GM19324 (cell line): ENCODE measurements around the gene RNF215.

ENCODE experiments used
- ATAC-seq: cut with Tn5 transposase; IDR thresholded peaks from one replicate; pipeline ENCODE4 v1.9.1; 2021; ENCODE audit warnings: mild to moderate bottlenecking, moderate library complexity; ENCODE audit not compliant: unreplicated experiment, low FRiP score

RNF215 gene

DNA sequence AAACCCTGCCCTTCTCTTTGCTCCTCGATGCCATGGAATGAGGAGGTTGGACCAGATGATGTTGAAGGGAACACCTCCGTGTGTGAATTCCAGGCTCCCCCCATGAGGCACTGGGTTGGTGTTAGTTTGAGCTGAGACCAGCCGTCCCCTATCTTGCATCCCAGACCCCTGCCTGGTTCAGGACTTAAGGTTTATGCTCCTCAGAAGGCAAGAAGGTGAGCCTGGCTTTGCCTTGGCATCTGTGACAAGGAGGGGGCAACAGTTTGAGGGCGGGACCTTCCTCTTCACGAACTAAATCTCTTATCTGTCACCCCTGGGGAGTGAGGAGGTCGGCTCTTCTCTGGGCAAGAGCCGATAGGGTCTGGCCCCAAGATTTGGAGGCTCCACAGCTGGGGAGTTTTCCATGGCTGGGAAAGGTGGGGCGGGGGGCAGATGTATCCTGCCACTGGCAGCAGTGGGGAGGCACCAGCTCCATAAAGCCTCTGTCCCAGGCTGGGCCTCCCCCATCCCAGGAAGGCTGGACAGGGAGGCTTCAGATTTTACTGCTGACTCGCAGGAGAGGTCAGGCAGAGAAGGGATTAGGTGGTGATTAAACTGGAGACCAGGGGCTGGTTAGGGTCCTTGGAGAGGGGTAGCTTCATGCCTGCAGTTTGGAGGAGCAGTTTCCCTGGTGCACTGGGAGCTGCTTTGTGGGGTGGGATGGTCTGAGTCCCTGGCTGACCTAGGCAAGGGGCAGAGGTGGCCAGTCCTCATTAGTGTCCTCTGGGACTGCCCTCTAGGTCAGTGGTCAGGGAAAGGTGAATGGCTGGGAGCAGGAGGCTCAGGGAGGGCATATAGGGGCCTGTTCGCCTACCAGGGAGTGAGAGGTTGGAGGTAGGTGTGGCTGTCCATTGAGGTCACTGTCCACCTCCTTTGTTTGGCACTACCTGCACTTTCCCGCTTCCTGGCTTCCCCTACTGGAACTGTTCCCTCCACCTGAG lies 10.7 kb upstream of the RNF215 start:
- ATAC-seq, result no peak

- ATAC-seq, result no peak
Measured at GRCh38 chr22:30396871-30397655, 9.9 kb upstream of the RNF215 start, which contains the start of gene SEC14L2. Gene SEC14L2, plus strand, starts transcription at chr22:30397018. Its CDS starts 99 bp downstream, at chr22:30397117.

GRCh38 chr22:30393885-30394284 lies 6.7 kb upstream of the RNF215 start:
- ATAC-seq, result no peak

- no peak for ATAC-seq
Measured at GRCh38 chr22:30393322-30393680, 6.1 kb upstream of the RNF215 start.

- no peak for ATAC-seq
Measured at GRCh38 chr22:30392661-30393321, 5.6 kb upstream of the RNF215 start.

DNA sequence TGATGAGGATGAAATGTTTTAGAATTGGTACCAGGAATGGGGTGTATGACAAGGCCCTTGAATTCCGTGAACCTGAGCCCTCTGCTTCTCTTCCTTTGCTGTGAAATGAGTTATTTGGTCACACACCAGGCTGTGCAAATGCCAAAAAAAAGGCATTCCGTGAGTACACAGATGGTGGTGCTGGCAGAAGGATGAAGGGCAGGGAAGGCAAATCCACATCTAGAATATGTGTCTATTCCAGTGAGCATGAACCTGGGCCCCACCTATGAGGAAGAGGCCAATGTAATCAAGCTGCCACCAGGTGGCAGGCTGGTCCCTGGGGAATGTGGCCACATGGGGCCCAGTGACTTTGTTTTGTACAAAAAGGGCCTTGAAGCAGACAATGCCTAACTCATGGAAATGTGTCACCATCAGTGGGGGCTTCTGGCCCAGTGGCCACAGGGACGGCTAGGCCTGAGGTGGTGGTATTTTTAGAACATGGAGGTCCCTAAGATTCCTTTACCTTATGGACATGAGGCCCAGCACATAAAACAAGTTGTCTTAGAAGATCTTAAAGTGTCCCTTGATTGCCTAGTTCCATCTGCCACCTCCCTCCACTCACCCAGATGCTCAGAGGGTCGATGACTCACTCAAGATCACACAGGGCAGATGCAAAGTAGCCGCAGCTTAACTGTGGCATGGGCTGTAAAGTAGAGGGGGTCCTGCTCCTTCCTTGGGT lies 3.9 kb upstream of the RNF215 start:
- no peak for ATAC-seq

GRCh38 chr22:30386608-30386959 lies 627 bp downstream of the RNF215 start:
- no peak for ATAC-seq

- ATAC-seq, result no peak
Measured at GRCh38 chr22:30385942-30386341, 1.3 kb downstream of the RNF215 start.

GRCh38 chr22:30383061-30383460 lies 4.2 kb downstream of the RNF215 start:
- no peak for ATAC-seq

DNA sequence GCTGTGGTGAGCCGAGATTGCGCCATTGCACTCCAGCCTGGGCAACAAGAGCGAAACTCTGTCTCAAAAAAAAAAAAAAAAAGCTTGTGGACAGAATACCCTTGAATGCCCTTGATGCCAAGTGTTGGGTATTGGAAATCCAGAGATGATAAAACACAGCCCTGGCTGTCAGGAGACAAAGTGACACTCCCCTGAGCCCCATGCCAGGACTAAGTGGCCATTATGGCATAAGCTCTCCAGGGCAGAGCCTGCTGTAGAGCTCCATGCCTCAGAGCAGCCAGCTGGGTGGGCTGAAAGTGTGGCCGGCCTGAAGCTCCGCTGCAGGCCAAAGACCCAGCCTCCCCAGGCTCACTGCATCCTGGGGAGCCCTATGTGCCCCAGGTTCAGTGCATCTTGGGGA lies 4.9 kb downstream of the RNF215 start:
- ATAC-seq, result no peak

- ATAC-seq, result no peak
Measured at GRCh38 chr22:30381264-30381663, 5.9 kb downstream of the RNF215 start.

DNA sequence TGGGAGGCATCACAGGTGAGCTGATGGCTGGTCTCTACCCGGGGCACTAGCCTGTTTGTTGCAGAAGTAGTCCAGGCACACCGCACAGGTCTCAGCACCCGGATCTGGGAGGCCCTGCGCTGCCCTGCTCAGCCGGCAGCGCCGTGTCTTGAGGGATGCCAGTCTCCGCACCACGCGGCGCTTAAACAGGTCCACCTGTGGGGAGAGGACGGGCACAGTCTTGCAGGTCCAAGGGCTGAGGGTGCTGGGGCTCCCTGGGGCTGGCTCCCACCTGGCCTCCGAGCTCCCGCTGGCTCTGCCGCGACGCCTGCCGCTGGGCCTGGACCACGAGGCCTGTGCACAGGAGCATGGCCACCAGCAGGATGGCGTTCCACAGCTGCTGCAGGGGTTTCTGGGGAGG lies 7.2 kb downstream of the RNF215 start:
- ATAC-seq, result no peak

DNA sequence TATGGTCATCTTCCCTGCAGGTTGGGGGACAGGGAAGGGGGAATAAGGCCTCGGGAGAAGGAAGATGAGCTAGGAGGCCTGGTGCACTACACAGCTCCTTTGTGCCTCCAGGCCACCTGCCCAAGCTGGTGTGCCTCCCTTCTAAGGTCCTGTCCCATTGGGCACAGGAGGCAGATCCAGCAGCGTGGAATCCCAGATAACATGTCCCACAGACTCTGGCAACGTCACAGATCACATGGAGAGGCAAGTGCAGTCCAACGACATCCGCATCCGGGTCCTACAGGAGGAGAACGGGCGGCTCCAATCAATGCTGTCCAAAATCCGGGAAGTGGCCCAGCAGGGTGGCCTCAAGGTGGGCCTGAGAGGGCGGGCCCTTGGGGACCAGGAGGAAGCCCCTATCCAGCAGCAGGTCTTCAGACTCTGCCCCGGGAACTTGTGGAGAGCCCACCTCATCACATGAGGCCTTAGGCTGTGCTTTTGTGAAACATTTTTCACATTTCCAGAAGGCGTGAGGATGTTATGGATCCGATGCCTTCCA lies 11.8 kb downstream of the RNF215 start:
- no peak for ATAC-seq

- ATAC-seq, result no peak
Measured at GRCh38 chr22:30373331-30374325, 13.6 kb downstream of the RNF215 start.

- ATAC-seq, result no peak
Measured at GRCh38 chr22:30372915-30373314, 14.3 kb downstream of the RNF215 start.

DNA sequence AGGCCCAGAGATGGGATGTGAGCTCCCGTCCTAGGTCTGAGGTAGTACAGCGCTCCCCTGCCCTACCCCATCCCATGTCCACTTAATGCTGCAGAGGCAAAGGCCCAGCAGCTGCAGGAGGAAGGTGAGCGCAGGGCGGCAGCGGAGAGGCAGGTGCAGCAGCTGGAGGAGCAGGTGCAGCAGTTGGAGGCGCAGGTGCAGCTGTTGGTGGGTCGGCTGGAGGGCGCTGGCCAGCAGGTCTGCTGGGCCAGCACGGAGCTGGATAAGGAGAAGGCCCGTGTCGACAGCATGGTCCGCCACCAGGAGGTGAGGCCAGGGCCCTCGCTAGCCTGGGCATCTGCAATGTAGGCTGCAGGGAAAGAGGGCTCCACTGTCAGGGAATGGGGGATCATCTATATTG lies 15.2 kb downstream of the RNF215 start:
- ATAC-seq, result no peak

DNA sequence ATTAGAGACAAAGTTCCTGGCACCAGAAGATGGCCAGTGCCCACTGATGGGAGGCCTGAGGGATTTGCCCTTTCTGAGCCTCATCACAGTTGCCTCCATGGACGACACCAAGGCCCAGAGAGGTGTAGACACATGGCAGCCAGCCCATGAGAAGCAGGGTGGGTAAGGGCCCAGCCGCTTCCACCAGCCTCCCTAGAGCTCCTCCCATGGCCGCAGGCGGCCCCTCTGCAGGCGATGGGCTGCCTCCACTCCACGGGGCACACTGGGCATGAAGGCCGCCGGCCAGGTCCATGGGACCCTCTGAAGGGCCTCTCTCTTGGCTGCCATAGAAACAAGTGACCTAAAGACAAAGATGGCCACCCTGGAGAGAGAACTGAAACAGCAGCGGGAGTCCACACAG lies 15.9 kb downstream of the RNF215 start:
- ATAC-seq, result no peak

DNA sequence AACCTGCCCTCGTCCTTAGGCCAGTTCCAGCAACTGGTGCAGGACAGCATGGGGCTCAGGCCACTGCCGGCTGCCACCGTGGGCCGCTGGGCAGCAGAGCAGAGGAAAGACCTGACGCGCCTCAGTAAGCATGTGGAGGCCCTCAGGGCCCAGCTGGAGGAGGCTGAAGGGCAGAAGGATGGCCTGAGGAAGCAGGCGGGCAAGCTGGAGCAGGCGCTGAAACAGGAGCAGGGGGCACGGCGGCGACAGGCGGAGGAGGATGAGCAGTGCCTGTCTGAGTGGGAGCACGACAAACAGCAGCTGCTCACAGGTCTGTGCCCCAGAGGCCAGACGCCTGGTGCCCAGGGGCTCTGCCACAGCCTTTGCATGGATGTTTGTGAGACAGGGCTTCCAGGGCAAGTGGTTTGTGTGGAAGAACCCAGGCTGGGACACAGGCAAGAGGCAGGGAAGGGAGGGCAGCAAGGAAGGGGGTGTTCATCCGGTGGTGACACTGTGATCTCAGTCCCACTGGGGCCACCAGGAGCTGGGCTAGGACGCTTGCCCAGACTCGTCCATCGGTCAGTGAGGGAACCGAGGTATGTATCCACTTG lies 16.5 kb downstream of the RNF215 start:
- no peak for ATAC-seq

DNA sequence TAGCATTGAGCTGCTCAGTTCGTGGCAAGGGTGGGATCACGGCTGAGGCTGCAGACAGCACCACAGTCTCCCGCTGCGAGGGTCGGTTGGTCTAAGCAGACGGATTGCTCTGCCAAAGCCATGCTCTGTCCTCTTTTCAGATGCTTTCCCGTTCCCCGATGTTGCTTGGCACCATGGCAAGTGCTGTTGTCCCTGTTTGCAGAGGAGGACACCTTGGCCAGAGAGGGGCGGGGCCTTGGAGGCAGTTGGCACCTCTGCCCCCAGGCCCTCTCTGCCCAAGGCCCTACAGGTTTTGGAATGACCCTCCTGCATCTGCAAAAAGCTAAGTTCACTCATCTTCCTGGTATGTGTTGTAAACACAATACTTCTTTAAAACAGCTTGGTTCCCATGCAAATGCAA lies 18.8 kb downstream of the RNF215 start:
- no peak for ATAC-seq
